ENCODE measurements around the gene ADAM19.
A peak's percentile ranks its signal among the peaks of the same experiment; 100 is the strongest.

The ADAM19 gene

GRCh38 chr5:157481265-157481664 lies 94.3 kb downstream of the ADAM19 start:
- DNase-seq = no peak

DNA sequence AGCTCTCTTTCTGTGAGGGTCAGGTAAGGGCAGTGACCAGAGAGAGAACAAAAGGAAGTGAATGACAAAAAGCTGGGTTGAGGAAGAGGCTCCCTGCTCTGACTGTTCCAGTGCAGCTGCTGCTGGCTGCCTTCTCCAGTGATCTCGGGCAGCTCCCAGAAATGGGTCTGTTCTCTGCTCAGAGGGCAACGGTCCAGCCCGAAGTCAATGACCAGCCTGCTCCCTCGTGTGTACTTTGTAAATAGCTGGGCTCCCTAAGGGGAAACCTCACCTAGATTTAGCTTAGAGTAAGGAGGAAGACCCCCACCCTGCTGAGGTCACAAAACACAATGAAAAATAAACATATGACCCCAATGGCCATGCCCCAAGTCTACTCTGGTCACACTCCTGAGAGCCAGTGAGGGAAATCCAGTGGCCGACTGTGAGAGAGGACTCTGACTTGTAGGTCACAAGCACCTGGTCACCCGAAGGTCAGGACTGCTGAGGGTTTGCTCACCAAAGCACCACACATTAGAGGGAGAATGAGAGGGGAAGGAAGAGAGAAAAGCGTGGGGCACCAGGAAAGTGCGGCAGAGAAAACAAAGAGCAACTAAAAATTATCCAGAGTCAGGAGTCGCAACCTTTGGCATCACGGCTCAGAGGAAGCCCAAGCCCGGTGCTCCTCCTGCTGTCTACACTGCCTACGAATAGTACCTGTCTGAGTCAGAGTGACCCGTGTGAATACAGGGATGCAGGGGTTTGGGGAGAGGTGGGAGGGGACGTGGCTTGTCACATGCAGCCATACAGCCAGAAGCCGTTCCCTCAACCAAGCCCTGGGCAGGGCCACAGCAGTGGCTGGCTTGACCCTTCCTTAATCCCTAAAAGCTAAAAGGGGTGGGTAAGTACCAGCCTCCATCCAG lies 95.7 kb downstream of the ADAM19 start:
- no peak for DNase-seq

DNA sequence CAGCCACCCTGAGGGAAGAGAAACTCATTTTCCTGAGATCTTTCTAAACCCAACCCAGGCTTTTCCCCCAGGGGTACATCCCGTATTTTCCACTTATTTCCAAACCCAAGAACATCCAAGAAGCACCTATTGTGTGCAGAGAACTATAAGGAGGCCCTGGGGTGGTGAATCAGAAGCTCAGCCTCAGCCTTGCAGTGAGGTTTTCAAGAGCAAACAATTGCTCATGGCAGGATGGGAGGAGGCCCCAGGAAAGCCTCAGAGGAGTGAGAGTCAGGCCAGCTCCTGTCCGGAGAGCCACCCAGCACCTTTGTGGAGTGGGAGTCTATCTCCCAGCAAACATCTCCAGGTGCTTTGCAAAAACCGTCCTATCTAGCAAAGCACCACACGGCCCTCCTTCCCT lies 96.4 kb downstream of the ADAM19 start:
- DNase-seq = no peak

DNA sequence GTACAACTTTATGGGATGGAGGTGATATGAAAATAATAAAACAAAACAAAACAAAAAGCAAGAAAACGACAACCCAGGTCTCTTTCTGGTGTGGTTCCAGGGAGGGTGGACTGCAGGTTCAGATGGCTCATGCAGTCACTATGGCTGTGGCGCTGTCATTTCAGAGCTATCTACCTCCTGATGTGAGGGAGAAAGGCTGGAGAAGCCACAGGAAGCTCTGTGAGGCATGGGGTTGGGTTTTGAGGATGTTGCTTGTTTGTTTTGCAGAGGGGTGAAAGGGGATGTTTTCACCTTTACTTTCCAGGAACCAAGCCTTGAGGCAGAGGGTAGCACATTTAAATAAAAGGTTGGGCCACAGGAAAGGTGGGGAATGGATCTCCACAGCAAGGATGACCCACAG lies 96.8 kb downstream of the ADAM19 start:
- no peak for DNase-seq

DNA sequence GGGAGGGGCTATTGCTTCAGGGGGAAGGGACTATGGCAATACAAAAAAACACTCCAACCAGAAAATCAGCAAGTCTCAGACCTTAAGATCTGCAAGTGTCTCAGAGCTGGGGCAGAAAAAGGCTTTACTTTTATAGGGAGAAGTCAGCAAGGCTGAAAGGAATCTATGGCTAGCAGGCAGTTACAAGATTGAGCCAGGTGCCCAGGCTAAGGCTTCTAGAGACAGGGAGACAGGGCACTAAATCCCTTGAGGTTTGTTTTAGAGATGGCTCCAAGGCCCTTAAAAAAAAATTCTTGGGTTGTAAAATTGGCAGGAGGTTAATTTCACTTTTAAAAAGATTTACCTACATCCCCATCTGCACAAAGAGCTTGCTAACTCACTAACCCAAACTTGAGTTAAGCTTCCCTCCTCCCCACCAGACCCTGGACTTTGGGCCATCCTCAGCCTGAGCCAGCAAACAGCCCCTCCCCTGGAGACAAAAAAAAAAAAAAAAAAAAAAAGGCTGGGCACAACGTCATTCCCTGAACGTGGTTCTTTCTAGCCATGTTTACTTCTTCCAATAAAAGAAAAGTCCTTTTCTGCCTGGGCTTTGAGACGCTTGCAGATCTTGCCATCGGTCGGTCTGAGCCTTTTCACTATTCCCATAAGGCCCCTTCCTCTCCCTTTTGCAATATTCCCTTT lies 97.6 kb downstream of the ADAM19 start:
- DNase-seq = no peak

- peak; percentile 72 for DNase-seq
These were observed 98.7 kb downstream of the ADAM19 start for GRCh38 chr5:157476702-157477408.

- DNase-seq = no peak
These were observed 100.1 kb downstream of the ADAM19 start for GRCh38 chr5:157475432-157475831.

- DNase-seq = peak; percentile 83
These were observed 101.9 kb downstream of the ADAM19 start for GRCh38 chr5:157473383-157474320.

DNA sequence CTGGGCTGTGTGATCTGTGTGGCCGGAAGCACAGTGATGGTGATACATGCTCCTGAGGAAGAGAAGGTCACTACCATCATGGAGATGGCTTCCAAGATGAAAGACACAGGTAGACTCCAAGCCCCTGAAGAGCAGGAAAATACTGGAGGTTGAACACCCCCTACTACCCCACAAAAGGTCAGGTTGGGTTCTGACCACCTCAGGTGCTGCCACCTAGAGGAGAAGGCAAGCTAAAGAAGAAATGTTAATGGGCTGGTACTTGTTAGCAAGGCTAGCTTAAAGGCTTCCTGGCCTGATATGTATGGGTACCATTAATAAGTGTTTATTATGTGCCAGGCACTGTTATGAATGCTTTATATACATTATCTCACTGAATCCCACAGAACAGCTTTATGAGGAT lies 103.9 kb downstream of the ADAM19 start:
- peak; percentile 46 for DNase-seq

GRCh38 chr5:157470631-157471030 lies 104.9 kb downstream of the ADAM19 start:
- no peak for DNase-seq

GRCh38 chr5:157469687-157470086 lies 105.9 kb downstream of the ADAM19 start:
- no peak for DNase-seq

- DNase-seq = no peak
These were observed 106.5 kb downstream of the ADAM19 start for GRCh38 chr5:157469073-157469472.

DNA sequence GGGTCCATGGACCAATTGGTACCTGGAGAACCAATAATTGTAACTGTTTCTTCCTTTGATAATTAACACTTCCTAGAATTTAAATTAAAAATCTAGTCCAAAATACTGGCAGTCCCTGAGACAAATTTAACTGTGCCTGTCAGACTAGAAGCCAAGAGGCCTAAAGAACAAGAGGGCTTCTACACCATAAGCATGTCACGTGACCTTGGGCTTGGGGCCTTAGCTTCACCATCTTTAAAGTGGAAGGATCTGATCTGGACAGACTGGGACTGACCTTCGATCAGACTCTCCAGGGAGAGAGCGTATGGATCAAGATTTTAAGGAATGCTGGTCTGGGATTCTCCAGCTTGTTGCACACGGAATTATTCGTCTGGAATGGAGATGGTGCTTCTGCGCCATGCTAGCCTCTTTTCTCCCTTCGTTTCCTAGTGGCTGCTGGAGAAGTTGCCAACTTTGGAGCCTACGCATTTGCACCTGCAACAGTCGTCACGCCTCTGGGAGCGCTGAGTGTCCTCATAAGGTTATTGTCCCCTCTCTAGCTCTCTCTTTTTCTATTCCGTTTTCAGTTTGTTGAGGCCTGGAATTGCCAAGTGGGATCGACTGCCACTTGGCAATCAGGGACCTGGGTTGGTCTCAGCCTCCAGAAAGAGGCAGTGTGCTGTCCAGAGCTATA lies 107.1 kb downstream of the ADAM19 start:
- DNase-seq = no peak

- peak; percentile 90 for DNase-seq
These were observed 110.9 kb downstream of the ADAM19 start for GRCh38 chr5:157464519-157465171.

GRCh38 chr5:157463621-157464518 lies 111.7 kb downstream of the ADAM19 start:
- DNase-seq = peak; percentile 81

- peak; percentile 39 for DNase-seq
These were observed 112.5 kb downstream of the ADAM19 start for GRCh38 chr5:157463081-157463480.

- no peak for DNase-seq
These were observed 114.4 kb downstream of the ADAM19 start for GRCh38 chr5:157460921-157461792.

GRCh38 chr5:157459715-157460599 lies 115.6 kb downstream of the ADAM19 start, which contains the start of gene NIPAL4:
Gene NIPAL4 (plus strand): TSS chr5:157460213. CDS start chr5:157460321, 108 bp downstream.
- DNase-seq = peak; percentile 19
